H1 (cell line): Measurements from ENCODE around the gene TP53I13. TPM values are rescaled to one million over a fixed set of nuclear protein-coding genes. Genes with fewer than 3 reads are reported as not detected.

ENCODE experiments used
- CTCF ChIA-PET: fragments of 300-600 bp; sonication (Branson Sonifier 250); formaldehyde crosslinking; loops from one replicate; lab custom pipeline; 2021; ENCODE audit not compliant: partially characterized antibody; lab: Charles Lee
- POLR2A ChIA-PET: fragments of 300-600 bp; sonication (Branson Sonifier 250); formaldehyde crosslinking; loops from one replicate; lab custom pipeline; 2021; ENCODE audit warnings: inconsistent platforms; ENCODE audit not compliant: partially characterized antibody; lab: Charles Lee
- DNase-seq, 2 experiments: peaks; one replicate each; pipeline versions ENCODE4 v3.0.0 to v3.0.0-alpha.2; 2010 to 2022; ENCODE audit warnings: low spot score in 2 of 2, low read depth in 1 of 2, mixed read lengths in 1 of 2
- FAIRE-seq: peaks from 2 replicates; lab custom pipeline; 2011; peaks lifted over from hg19 to GRCh38; lab: Jason Lieb, UNC
- H2AFZ ChIP-seq: 2 replicates; pipeline ENCODE4 v1.8.1; 2012; ENCODE audit warnings: low read length, inconsistent platforms
- H2AK5ac ChIP-seq: 2 replicates; pipeline ENCODE4 v1.6.1; 2013; ENCODE audit warnings: low read depth, low read length
- H2BK120ac ChIP-seq: replicated peaks from 2 replicates; pipeline ENCODE3; 2013; ENCODE audit warnings: low read depth, low read length, inconsistent platforms
- H2BK12ac ChIP-seq: 2 replicates; pipeline ENCODE4 v1.6.1; 2013; ENCODE audit warnings: low read depth, low read length
- H2BK15ac ChIP-seq: 2 replicates; pipeline ENCODE4 v1.6.1; 2013; ENCODE audit warnings: low read length
- H2BK20ac ChIP-seq: 2 replicates; pipeline ENCODE4 v1.6.1; 2013; ENCODE audit warnings: low read length
- H2BK5ac ChIP-seq: 2 replicates; pipeline ENCODE4 v1.6.1; 2013; ENCODE audit warnings: low read depth, low read length
- H3K14ac ChIP-seq: 2 replicates; pipeline ENCODE4 v1.6.1; 2013; ENCODE audit warnings: inconsistent platforms; ENCODE audit not compliant: insufficient read length
- H3K18ac ChIP-seq: 2 replicates; pipeline ENCODE4 v1.6.1; 2013; ENCODE audit warnings: low read length; ENCODE audit errors: extremely low read depth
- H3K23ac ChIP-seq: 2 replicates; pipeline ENCODE4 v1.6.1; 2013; ENCODE audit warnings: inconsistent platforms; ENCODE audit not compliant: insufficient read length
- H3K23me2 ChIP-seq: 2 replicates; pipeline ENCODE4 v1.6.1; 2013; ENCODE audit warnings: low read depth, low read length
- H3K27ac ChIP-seq: 2 replicates; pipeline ENCODE4 v1.6.1; 2011; ENCODE audit warnings: low read depth, low read length, inconsistent platforms
- H3K27me3 ChIP-seq, 4 experiments: replicated peaks in 1 of 4; 1 replicate in 1 of 4; 2 replicates in 3 of 4; pipeline versions ENCODE4 v1.6.1 to v1.8.1; 2011 to 2013; ENCODE audit warnings: low read length in 3 of 4, mild to moderate bottlenecking in 3 of 4, inconsistent platforms in 2 of 4, mixed read lengths in 2 of 4, moderate library complexity in 1 of 4; ENCODE audit not compliant: control insufficient read depth in 3 of 4, insufficient read depth in 3 of 4; ENCODE audit errors: extremely low read depth in 1 of 4
- H3K36me3 ChIP-seq, 4 experiments: 2 replicates each; pipeline versions ENCODE4 v1.6.1 to v1.8.1; 2011 to 2013; ENCODE audit warnings: mild to moderate bottlenecking in 4 of 4, low read length in 3 of 4, moderate library complexity in 2 of 4, control low read depth in 1 of 4, inconsistent platforms in 1 of 4; ENCODE audit not compliant: insufficient read depth in 4 of 4, control insufficient read depth in 2 of 4
- H3K4ac ChIP-seq: replicated peaks from 2 replicates; pipeline ENCODE3; 2013; ENCODE audit warnings: low read length, low read depth, mixed read lengths, inconsistent platforms; ENCODE audit not compliant: insufficient read length
- H3K4me1 ChIP-seq, 4 experiments: replicated peaks in 1 of 4; 1 replicate in 1 of 4; 2 replicates in 3 of 4; pipeline versions ENCODE4 v1.6.1 to v1.8.1; 2011 to 2013; ENCODE audit warnings: low read length in 3 of 4, inconsistent platforms in 2 of 4, mixed read lengths in 1 of 4; ENCODE audit not compliant: insufficient read depth in 4 of 4, control insufficient read depth in 3 of 4
- H3K4me2 ChIP-seq, 2 experiments: 2 replicates each; pipeline versions ENCODE4 v1.6.1 to v1.8.1; 2011 to 2013; ENCODE audit warnings: low read depth in 2 of 2, low read length in 2 of 2, control low read depth in 1 of 2, inconsistent platforms in 1 of 2, mild to moderate bottlenecking in 1 of 2; ENCODE audit not compliant: insufficient read depth in 1 of 2
- H3K4me3 ChIP-seq, 4 experiments: fragments of 200-600, 300-600 bp in 1 of 4; sonication (generic), shearing (Covaris generic), sonication (Bioruptor Twin) in 1 of 4; 2 replicates each; pipeline versions ENCODE4 v1.5.1 to v1.8.1; 2011 to 2016; ENCODE audit warnings: low read length in 4 of 4, low read depth in 3 of 4, control low read depth in 2 of 4, inconsistent platforms in 2 of 4, mild to moderate bottlenecking in 2 of 4, mixed read lengths in 1 of 4, moderate library complexity in 1 of 4; ENCODE audit not compliant: insufficient read depth in 2 of 4; ENCODE audit errors: extremely low read depth in 1 of 4
- H3K56ac ChIP-seq: replicated peaks from 2 replicates; pipeline ENCODE3; 2013; ENCODE audit warnings: low read depth, mild to moderate bottlenecking, mixed read lengths, low read length, inconsistent platforms; ENCODE audit not compliant: insufficient read length
- H3K79me1 ChIP-seq: 2 replicates; pipeline ENCODE4 v1.6.1; 2013; ENCODE audit warnings: low read depth, low read length, control low read depth
- H3K79me2 ChIP-seq, 2 experiments: 2 replicates each; pipeline versions ENCODE4 v1.6.1 to v1.8.1; 2012 to 2013; ENCODE audit warnings: low read length in 2 of 2, mild to moderate bottlenecking in 2 of 2, inconsistent platforms in 1 of 2; ENCODE audit not compliant: insufficient read depth in 2 of 2, control insufficient read depth in 1 of 2
- H3K9ac ChIP-seq, 4 experiments: replicated peaks in 1 of 4; 1 replicate in 1 of 4; 2 replicates in 3 of 4; pipeline versions ENCODE4 v1.6.1 to v1.8.1; 2011 to 2013; ENCODE audit warnings: low read depth in 3 of 4, low read length in 3 of 4, control low read depth in 2 of 4, mild to moderate bottlenecking in 2 of 4, moderate library complexity in 2 of 4, inconsistent platforms in 1 of 4; ENCODE audit errors: extremely low read depth in 1 of 4
- H3K9me3 ChIP-seq, 2 experiments: 2 replicates each; pipeline versions ENCODE4 v1.6.1 to v1.8.1; 2012 to 2013; ENCODE audit warnings: mild to moderate bottlenecking in 2 of 2, moderate library complexity in 2 of 2, control low read depth in 1 of 2, inconsistent platforms in 1 of 2, low read depth in 1 of 2, low read length in 1 of 2, mixed read lengths in 1 of 2; ENCODE audit not compliant: insufficient read depth in 2 of 2
- H4K20me1 ChIP-seq, 2 experiments: replicated peaks in 1 of 2; 2 replicates each; pipeline versions ENCODE3 to v1.8.1; 2011 to 2013; ENCODE audit warnings: inconsistent platforms in 2 of 2, low read length in 2 of 2, mild to moderate bottlenecking in 1 of 2; ENCODE audit not compliant: insufficient read depth in 2 of 2, control insufficient read depth in 1 of 2
- H4K5ac ChIP-seq: 2 replicates; pipeline ENCODE4 v1.6.1; 2013; ENCODE audit warnings: low read length, low read depth, mixed read lengths, inconsistent platforms; ENCODE audit not compliant: insufficient read length
- H4K8ac ChIP-seq: 2 replicates; pipeline ENCODE4 v1.8.0; 2013; ENCODE audit warnings: mild to moderate bottlenecking, moderate library complexity, low read length, inconsistent platforms; ENCODE audit not compliant: insufficient read depth; ENCODE audit errors: extremely low read depth
- H4K91ac ChIP-seq: replicated peaks from 2 replicates; pipeline ENCODE3; 2013; ENCODE audit warnings: low read length, mixed read lengths, inconsistent platforms; ENCODE audit not compliant: insufficient read length
- JUND ChIP-seq: IDR thresholded peaks from 2 replicates; pipeline ENCODE4 v1.6.1; 2011; ENCODE audit warnings: mild to moderate bottlenecking, improper control_type of control experiment, low read length
- MAX ChIP-seq: IDR thresholded peaks from 2 replicates; pipeline ENCODE4 v1.6.1; 2012; ENCODE audit warnings: inconsistent platforms
- NRF1 ChIP-seq: IDR thresholded peaks from 2 replicates; pipeline ENCODE4 v1.6.1; 2011; ENCODE audit warnings: mild to moderate bottlenecking, low read depth, low read length, improper control_type of control experiment
- PHF8 ChIP-seq: fragments of 200-600 bp; sonication (generic); conservative IDR thresholded peaks from 2 replicates; pipeline ENCODE4 v1.7.1; 2012; ENCODE audit warnings: low read depth, mild to moderate bottlenecking, inconsistent platforms, low read length, moderate library complexity
- POLR2A ChIP-seq, 2 experiments: IDR thresholded peaks; 1 replicate in 1 of 2; 2 replicates in 1 of 2; pipeline ENCODE4 v1.6.1; 2011; ENCODE audit warnings: low read depth in 2 of 2, low read length in 2 of 2, mild to moderate bottlenecking in 2 of 2; ENCODE audit errors: control extremely low read depth in 1 of 2
- RNF2 ChIP-seq: fragments of 200-900, 300-1000 bp; sonication (generic); IDR thresholded peaks from 2 replicates; pipeline ENCODE4 v1.7.1; 2016; ENCODE audit warnings: borderline replicate concordance, low read depth, mild to moderate bottlenecking, antibody characterized with exemption, low read length; ENCODE audit not compliant: poor library complexity, severe bottlenecking; ENCODE audit errors: missing control alignments
- RXRA ChIP-seq: IDR thresholded peaks from 2 replicates; pipeline ENCODE4 v1.6.1; 2011; ENCODE audit warnings: low read depth, mild to moderate bottlenecking, low read length, moderate library complexity; ENCODE audit not compliant: insufficient read depth
- SAP30 ChIP-seq: fragments of 300-600 bp; sonication (generic); IDR thresholded peaks from 2 replicates; pipeline ENCODE4 v1.7.1; 2012; ENCODE audit warnings: low read length, moderate library complexity, mild to moderate bottlenecking, inconsistent platforms; ENCODE audit not compliant: insufficient read depth, insufficient replicate concordance
- SIRT6 ChIP-seq: IDR thresholded peaks from one replicate; pipeline ENCODE4 v1.7.1; 2012; ENCODE audit warnings: low read length, inconsistent platforms
- SP2 ChIP-seq: IDR thresholded peaks from 2 replicates; pipeline ENCODE4 v1.6.1; 2012; ENCODE audit warnings: mild to moderate bottlenecking, low read length, inconsistent platforms
- SP4 ChIP-seq: IDR thresholded peaks from 2 replicates; pipeline ENCODE4 v1.6.1; 2012; ENCODE audit warnings: low read length, inconsistent platforms
- TBP ChIP-seq: IDR thresholded peaks from 2 replicates; pipeline ENCODE4 v1.6.1; 2011; ENCODE audit warnings: low read depth, low read length, improper control_type of control experiment
- TEAD4 ChIP-seq: IDR thresholded peaks from 2 replicates; pipeline ENCODE4 v1.6.1; 2012; ENCODE audit warnings: low read depth, low read length, inconsistent platforms, mixed read lengths
- YY1 ChIP-seq: IDR thresholded peaks from 2 replicates; pipeline ENCODE4 v1.6.1; 2011; ENCODE audit warnings: low read depth, mild to moderate bottlenecking, low read length
- WGBS, 2 experiments: shearing (Covaris generic) in 1 of 2; methylation state at CpG; one replicate each; pipeline versions ENCODE4 v1.1.6 to v1.1.7; 2013 to 2015; ENCODE audit warnings: low lambda C conversion rate in 2 of 2, mixed read lengths in 2 of 2, inconsistent platforms in 1 of 2, low coverage in 1 of 2, missing lambda C conversion rate in 1 of 2; ENCODE audit not compliant: insufficient replicate concordance in 2 of 2, insufficient coverage in 1 of 2, insufficient read length in 1 of 2; ENCODE audit errors: extremely low coverage in 1 of 2, missing lambda C conversion rate in 1 of 2; 5-methylcytosine and 5-hydroxymethylcytosine counted together
- polyA plus RNA-seq, 7 experiments: library from polyadenylated mRNA; depleted of rRNA in 3 of 7; stranded (reverse) in 5 of 7; unstranded in 2 of 7; fragments of >200 nt in 5 of 7; fragments of 200-250 nt in 2 of 7; gene quantifications; 1 replicate in 5 of 7; 2 replicates in 1 of 7; 4 replicates in 1 of 7; pipeline versions ENCODE4 v1.2.1 to v1.2.3, GENCODE V29; 2011 to 2013; ENCODE audit warnings: missing spikeins in 2 of 7, mixed read lengths in 2 of 7
- total RNA-seq: library from RNA; stranded (reverse); fragmentation: NEBNext Ultra II Directional; extraction: Animal tissue kit (Norgen Biotek cat#: 25700); gene quantifications from 2 replicates; pipeline ENCODE4 v1.2.1, GENCODE V29; 2021

Gene TP53I13
- total and polyA plus RNA-seq, 2 of the 8 experiments (the other 6 are each of a cell fraction or from before 2014, with no cell fraction given): 22.4 to 35.7 TPM

- Histone ChIP-seq H3K14ac (no peak overlapping the region), H3K18ac (no peak overlapping the region), H4K20me1 (no peaks in the 10 kb centered on the region), H3K4me1 (no peaks in the 10 kb centered on the region), H2AFZ (no peak overlapping the region), H3K27ac (no peak overlapping the region), H3K4me2 (no peak overlapping the region), H2BK12ac (no peak overlapping the region), H4K91ac (no peak overlapping the region), H3K36me3 (peaks cover 0 to 2% (median 0%) of the 10 kb centered on the region in 4 experiments; a peak in 1 of 8 replicates), H3K4ac (no peak overlapping the region), H2BK20ac (no peak overlapping the region), H2BK5ac (no peak overlapping the region), H3K4me3 (no peak overlapping the region), H3K9me3 (no peaks in the 10 kb centered on the region), H3K79me2 (no peaks in the 10 kb centered on the region), H4K8ac (no peak overlapping the region), H3K23me2 (no peaks in the 10 kb centered on the region), H3K27me3 (no peaks in the 10 kb centered on the region), H2AK5ac (no peak overlapping the region), H2BK120ac (no peak overlapping the region), H3K79me1 (no peaks in the 10 kb centered on the region), H3K9ac (no peak overlapping the region), H4K5ac (no peak overlapping the region), H2BK15ac (no peak overlapping the region), H3K56ac (no peak overlapping the region), H3K23ac (no peak overlapping the region)
- FAIRE-seq: no peak
- 95% methylated on average over 5 of the region's 5 CpGs; no CpG with 5 or more reads in 1 of the 2 experiments for WGBS, 2 experiments
- no peak for DNase-seq
- CTCF ChIA-PET: interaction anchor here (0.7 to 3.7 kb wide), 2 partner anchors 13 to 179 kb away, joined by 6 to 13 read pairs; no protein-coding TSS in a partner anchor
- POLR2A ChIA-PET: no interaction called here
- no peak for TF ChIP-seq SP4
- no peak for TF ChIP-seq RXRA
- TF ChIP-seq SAP30: no peak
- no peak for TF ChIP-seq JUND
- TF ChIP-seq NRF1: no peak
- no peak for TF ChIP-seq SIRT6
- no peak for TF ChIP-seq SP2
- no peak for TF ChIP-seq POLR2A (IDR thresholded peaks at IDR 0.05; ENCODE audit: control extremely low read depth in 1 of 2, low read depth in 2 of 2, low read length in 2 of 2)
- no peak for TF ChIP-seq RNF2
- no peak for TF ChIP-seq TEAD4
- no peak for TF ChIP-seq TBP
- no peak for TF ChIP-seq MAX
- TF ChIP-seq PHF8: no peak
- no peak for TF ChIP-seq YY1
Measured at GRCh38 chr17:29549177-29549923, 19.2 kb upstream of the TP53I13 start.
